HL-60 (cell line): ENCODE data around the gene TATDN3.

Experiments
- DNase-seq, 2 experiments: peaks; one replicate each; pipeline ENCODE4 v3.0.0-alpha.2; 2010 to 2020; ENCODE audit warnings: low read depth in 1 of 2, low spot score in 1 of 2
- H3K27ac ChIP-seq: fragments of 250-450 bp; sonication (Bioruptor Pico); replicated peaks from 2 replicates; pipeline ENCODE4 v1.5.1; 2020; ENCODE audit warnings: mild to moderate bottlenecking, moderate library complexity
- H3K27me3 ChIP-seq: fragments of 250-450 bp; sonication (Bioruptor Pico); 2 replicates; pipeline ENCODE4 v1.5.1; 2021; ENCODE audit warnings: mild to moderate bottlenecking, moderate library complexity; ENCODE audit not compliant: insufficient read depth, poor library complexity, severe bottlenecking
- H3K4me3 ChIP-seq: replicated peaks from 2 replicates; pipeline ENCODE4 v1.5.1; 2011; ENCODE audit warnings: mild to moderate bottlenecking, control low read depth, low read length; ENCODE audit not compliant: insufficient read depth
- GABPA ChIP-seq: IDR thresholded peaks from 2 replicates; pipeline ENCODE4 v1.6.1; 2012; ENCODE audit warnings: low read depth
- POLR2AphosphoS5 ChIP-seq: IDR thresholded peaks from 2 replicates; pipeline ENCODE4 v1.6.1; 2012; ENCODE audit warnings: low read depth
- SPI1 ChIP-seq: IDR thresholded peaks from 2 replicates; pipeline ENCODE4 v1.6.1; 2012; ENCODE audit warnings: low read depth, mild to moderate bottlenecking, borderline replicate concordance
- TF ChIP-seq, protein P1 (sequence below): IDR thresholded peaks from 2 replicates; pipeline ENCODE4 v1.6.1; 2012; ENCODE audit warnings: low read depth; ENCODE audit not compliant: insufficient replicate concordance
- TF ChIP-seq, protein P2 (sequence below): IDR thresholded peaks from one replicate; pipeline ENCODE4 v1.5.1; 2011; ENCODE audit warnings: low read length, control low read depth, inconsistent platforms; ENCODE audit not compliant: insufficient read depth

The TATDN3 gene

DNA sequence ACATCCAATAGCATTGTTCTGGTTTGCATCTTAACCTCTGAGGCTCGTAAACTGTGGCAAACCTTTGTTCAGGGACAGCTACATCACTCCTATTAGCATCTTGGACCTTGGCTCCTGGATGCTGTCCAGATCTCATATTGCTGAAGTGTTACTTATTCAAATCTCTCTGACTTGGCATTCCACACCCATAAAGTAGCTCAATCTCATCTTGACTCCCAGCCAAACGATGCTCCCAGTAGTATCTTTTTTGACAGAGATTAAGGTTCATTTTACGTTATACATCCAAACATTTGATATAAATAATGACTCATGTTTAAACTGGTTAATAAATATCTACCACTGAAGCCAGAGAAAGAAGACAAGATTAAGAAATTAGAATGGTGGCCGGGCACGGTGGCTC, 62.0 kb downstream of the TATDN3 start:
- H3K4me3 ChIP-seq, result no peak overlapping the region
- no peaks in the 10 kb centered on the region for H3K27me3 ChIP-seq
- DNase-seq, result no peak
- TF ChIP-seq, protein P1, sequence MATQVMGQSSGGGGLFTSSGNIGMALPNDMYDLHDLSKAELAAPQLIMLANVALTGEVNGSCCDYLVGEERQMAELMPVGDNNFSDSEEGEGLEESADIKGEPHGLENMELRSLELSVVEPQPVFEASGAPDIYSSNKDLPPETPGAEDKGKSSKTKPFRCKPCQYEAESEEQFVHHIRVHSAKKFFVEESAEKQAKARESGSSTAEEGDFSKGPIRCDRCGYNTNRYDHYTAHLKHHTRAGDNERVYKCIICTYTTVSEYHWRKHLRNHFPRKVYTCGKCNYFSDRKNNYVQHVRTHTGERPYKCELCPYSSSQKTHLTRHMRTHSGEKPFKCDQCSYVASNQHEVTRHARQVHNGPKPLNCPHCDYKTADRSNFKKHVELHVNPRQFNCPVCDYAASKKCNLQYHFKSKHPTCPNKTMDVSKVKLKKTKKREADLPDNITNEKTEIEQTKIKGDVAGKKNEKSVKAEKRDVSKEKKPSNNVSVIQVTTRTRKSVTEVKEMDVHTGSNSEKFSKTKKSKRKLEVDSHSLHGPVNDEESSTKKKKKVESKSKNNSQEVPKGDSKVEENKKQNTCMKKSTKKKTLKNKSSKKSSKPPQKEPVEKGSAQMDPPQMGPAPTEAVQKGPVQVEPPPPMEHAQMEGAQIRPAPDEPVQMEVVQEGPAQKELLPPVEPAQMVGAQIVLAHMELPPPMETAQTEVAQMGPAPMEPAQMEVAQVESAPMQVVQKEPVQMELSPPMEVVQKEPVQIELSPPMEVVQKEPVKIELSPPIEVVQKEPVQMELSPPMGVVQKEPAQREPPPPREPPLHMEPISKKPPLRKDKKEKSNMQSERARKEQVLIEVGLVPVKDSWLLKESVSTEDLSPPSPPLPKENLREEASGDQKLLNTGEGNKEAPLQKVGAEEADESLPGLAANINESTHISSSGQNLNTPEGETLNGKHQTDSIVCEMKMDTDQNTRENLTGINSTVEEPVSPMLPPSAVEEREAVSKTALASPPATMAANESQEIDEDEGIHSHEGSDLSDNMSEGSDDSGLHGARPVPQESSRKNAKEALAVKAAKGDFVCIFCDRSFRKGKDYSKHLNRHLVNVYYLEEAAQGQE, result no peak
- TF ChIP-seq GABPA (no peak), SPI1 (no peak)
- TF ChIP-seq, protein P2, sequence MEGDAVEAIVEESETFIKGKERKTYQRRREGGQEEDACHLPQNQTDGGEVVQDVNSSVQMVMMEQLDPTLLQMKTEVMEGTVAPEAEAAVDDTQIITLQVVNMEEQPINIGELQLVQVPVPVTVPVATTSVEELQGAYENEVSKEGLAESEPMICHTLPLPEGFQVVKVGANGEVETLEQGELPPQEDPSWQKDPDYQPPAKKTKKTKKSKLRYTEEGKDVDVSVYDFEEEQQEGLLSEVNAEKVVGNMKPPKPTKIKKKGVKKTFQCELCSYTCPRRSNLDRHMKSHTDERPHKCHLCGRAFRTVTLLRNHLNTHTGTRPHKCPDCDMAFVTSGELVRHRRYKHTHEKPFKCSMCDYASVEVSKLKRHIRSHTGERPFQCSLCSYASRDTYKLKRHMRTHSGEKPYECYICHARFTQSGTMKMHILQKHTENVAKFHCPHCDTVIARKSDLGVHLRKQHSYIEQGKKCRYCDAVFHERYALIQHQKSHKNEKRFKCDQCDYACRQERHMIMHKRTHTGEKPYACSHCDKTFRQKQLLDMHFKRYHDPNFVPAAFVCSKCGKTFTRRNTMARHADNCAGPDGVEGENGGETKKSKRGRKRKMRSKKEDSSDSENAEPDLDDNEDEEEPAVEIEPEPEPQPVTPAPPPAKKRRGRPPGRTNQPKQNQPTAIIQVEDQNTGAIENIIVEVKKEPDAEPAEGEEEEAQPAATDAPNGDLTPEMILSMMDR, result no peak
- H3K27ac ChIP-seq, result no peak overlapping the region

DNA sequence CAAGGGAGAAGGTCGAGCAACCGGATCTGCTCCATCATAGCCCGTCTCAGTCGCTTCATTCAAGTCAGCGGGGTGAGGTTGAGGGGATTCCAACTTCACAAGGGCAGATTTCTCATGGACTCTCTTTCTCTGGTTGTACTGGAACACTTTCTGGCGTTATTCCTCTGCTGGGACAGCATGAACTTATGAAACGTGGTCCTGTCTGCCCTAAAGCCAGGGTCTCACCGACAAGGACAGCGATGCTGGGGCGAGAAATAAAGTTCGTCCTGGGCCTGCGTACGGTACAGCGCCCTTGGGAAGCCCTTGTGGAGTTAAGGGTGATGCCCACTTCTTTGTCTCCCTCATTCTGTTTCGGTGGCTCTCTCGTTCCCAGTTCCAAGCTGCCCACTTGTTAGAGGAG, 65.1 kb downstream of the TATDN3 start:
- Histone ChIP-seq H3K27ac (no peak overlapping the region), H3K4me3 (no peak overlapping the region), H3K27me3 (no peaks in the 10 kb centered on the region)
- no peak for DNase-seq
- TF ChIP-seq POLR2AphosphoS5, result no peak
- no peak for TF ChIP-seq GABPA
- no peak for TF ChIP-seq SPI1
- TF ChIP-seq, protein P2, result no peak
- TF ChIP-seq, protein P1, result no peak

DNA sequence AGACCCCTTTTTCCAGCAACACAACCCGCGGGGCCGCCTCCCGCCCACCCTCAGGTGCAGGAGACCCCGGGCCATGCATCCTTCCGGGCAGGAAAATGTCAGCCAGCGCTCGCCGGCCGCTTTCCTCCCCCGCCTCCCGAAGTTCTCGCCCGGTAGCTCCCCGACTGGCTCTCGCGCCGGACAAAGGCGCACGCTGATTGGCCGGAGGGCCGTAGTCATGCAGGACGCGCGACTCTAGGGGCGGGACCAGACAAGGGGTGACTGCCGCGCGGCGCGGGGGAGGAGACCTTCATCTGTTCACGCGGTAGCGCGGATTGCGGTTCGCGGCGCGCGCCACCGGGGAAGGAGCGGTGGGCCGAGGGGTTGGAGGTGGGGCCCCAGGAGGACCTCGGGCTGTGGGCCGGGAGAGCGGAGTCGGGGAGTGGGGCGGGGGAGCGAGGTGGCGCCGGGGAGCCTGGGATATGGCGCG, 66.3 kb downstream of the TATDN3 start, which contains the start of gene FLVCR1:
Gene FLVCR1 (plus strand): TSS at position 284 of the 469 bp plus-strand sequence. CDS start 178 bp downstream, at position 462.
- peak; percentile 94 to 98 for DNase-seq
- TF ChIP-seq, protein P1, result no peak
- TF ChIP-seq POLR2AphosphoS5, result peak; percentile 87
- H3K27ac ChIP-seq, result peak within 1 kb of the TSS; percentile 76
- peak within 1 kb of the TSS; percentile 91 for H3K4me3 ChIP-seq
- H3K27me3 ChIP-seq, result no peaks in the 10 kb centered on the region
